ENCODE results near the gene CACYBP.
A peak's percentile ranks its signal among the peaks of the same experiment; 100 is the strongest.

Gene CACYBP

DNA sequence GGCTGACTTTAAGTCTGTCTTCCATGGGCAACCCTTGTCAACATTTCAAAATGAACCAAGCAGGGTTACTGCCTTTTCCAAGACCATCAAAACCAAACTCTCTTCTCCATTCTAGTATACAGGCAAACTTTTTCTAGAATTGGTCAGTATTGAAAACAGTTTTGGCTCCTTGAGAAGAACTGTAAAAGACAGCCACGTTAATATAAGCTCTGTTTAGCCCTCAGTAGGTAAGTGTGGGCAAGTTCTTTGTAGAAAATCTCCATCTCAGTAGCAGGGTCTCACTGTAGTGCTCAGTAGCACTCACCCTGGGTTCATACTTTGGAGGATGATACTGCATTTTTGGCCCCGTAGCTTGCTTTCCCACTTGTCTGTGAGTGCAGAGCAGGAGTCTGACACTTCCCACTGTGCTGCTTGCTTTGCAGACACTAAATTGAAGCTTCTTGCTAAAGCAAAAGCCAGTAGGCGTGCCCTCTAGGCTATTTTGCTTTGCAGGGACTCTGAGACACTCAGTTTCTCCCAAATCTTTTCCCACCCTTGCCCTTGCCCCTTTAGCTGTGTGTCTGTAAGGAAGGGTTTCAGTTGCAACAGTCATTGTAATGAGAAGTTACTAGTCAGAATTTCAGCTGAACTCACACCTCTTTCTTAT lies 34.3 kb upstream of the CACYBP start:
- Histone ChIP-seq H3K36me3 (ENCODE audit: low read length) (peaks cover 8% of the 10 kb centered on the region; the same call in 1 of the 2 replicates), H4K20me1 (ENCODE audit: low read depth, low read length) (no peaks in the 10 kb centered on the region), H3K9ac (ENCODE audit: low read length) (no peak overlapping the region), H3K79me2 (ENCODE audit: insufficient read depth, low read length) (no peaks in the 10 kb centered on the region), H3K9me2 (replicated peaks; ENCODE audit: insufficient read depth, low read length) (no peaks in the 10 kb centered on the region), H3K9me3 (ENCODE audit: insufficient read depth, low read length) (no peaks in the 10 kb centered on the region), H3K4me2 (ENCODE audit: low read depth, low read length, poor library complexity, severe bottlenecking) (peak overlapping the region; percentile 4), H3K27me3 (ENCODE audit: low read length) (no peaks in the 10 kb centered on the region), H3F3A (ENCODE audit: insufficient read depth) (peaks cover 30% of the 10 kb centered on the region), H3K4me3 (ENCODE audit: insufficient read depth, low read length, poor library complexity, severe bottlenecking) (no peak overlapping the region), H3K27ac (ENCODE audit: low read depth, low read length) (peak overlapping the region; percentile 22), H2AFZ (ENCODE audit: low read depth, low read length, severe bottlenecking) (no peak overlapping the region)
- TF ChIP-seq, protein P1, sequence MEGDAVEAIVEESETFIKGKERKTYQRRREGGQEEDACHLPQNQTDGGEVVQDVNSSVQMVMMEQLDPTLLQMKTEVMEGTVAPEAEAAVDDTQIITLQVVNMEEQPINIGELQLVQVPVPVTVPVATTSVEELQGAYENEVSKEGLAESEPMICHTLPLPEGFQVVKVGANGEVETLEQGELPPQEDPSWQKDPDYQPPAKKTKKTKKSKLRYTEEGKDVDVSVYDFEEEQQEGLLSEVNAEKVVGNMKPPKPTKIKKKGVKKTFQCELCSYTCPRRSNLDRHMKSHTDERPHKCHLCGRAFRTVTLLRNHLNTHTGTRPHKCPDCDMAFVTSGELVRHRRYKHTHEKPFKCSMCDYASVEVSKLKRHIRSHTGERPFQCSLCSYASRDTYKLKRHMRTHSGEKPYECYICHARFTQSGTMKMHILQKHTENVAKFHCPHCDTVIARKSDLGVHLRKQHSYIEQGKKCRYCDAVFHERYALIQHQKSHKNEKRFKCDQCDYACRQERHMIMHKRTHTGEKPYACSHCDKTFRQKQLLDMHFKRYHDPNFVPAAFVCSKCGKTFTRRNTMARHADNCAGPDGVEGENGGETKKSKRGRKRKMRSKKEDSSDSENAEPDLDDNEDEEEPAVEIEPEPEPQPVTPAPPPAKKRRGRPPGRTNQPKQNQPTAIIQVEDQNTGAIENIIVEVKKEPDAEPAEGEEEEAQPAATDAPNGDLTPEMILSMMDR (IDR thresholded peaks at IDR 0.05; ENCODE audit: insufficient read depth, low read length, poor library complexity, severe bottlenecking): no peak
- no peak for TF ChIP-seq EZH2phosphoT487 (conservative IDR thresholded peaks at IDR 0.05; ENCODE audit: low read length)

DNA sequence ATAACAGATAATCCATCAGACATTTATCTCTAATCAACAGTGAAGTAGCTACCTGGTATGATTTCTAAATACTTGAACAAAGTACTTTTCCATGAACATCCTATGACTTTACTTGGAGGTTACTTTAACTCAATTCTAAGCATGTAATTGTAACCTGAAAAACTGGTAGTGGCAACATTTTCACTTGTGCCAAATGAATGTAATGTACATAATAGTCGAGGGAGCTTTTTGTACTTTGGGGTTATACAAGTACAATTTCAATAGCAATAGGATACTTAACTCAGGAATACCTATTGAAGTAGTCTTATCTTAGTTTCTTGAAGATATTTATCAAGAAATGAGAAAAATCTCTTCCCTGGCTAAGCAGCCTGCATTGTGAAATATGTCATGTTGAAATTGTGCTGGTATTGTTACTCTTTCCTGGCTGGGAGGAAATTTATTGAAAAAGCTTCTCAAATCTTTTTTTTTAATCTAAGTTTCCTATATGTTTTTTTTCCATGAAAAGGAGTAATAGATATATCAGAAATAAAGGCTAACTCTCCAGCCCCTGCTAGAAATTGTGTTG lies 33.7 kb upstream of the CACYBP start:
- H3K79me2 ChIP-seq (ENCODE audit: insufficient read depth, low read length): no peaks in the 10 kb centered on the region
- H3K27ac ChIP-seq (ENCODE audit: low read depth, low read length): no peak overlapping the region; the same call in 1 of the 2 replicates
- H3K27me3 ChIP-seq (ENCODE audit: low read length): no peaks in the 10 kb centered on the region
- H3K9ac ChIP-seq (ENCODE audit: low read length): no peak overlapping the region
- H3K9me3 ChIP-seq (ENCODE audit: insufficient read depth, low read length): no peaks in the 10 kb centered on the region
- H3F3A ChIP-seq (ENCODE audit: insufficient read depth): peaks cover 30% of the 10 kb centered on the region
- no peaks in the 10 kb centered on the region for H4K20me1 ChIP-seq (ENCODE audit: low read depth, low read length)
- TF ChIP-seq, protein P1 (IDR thresholded peaks at IDR 0.05; ENCODE audit: insufficient read depth, low read length, poor library complexity, severe bottlenecking): no peak
- TF ChIP-seq EZH2phosphoT487 (conservative IDR thresholded peaks at IDR 0.05; ENCODE audit: low read length): no peak
- peaks cover 1% of the 10 kb centered on the region; the same call in 1 of the 2 replicates for H3K36me3 ChIP-seq (ENCODE audit: low read length)
- H2AFZ ChIP-seq (ENCODE audit: low read depth, low read length, severe bottlenecking): no peak overlapping the region
- H3K4me3 ChIP-seq (ENCODE audit: insufficient read depth, low read length, poor library complexity, severe bottlenecking): no peak overlapping the region
- no peaks in the 10 kb centered on the region for H3K9me2 ChIP-seq (replicated peaks; ENCODE audit: insufficient read depth, low read length)
- H3K4me2 ChIP-seq (ENCODE audit: low read depth, low read length, poor library complexity, severe bottlenecking): no peak overlapping the region

DNA sequence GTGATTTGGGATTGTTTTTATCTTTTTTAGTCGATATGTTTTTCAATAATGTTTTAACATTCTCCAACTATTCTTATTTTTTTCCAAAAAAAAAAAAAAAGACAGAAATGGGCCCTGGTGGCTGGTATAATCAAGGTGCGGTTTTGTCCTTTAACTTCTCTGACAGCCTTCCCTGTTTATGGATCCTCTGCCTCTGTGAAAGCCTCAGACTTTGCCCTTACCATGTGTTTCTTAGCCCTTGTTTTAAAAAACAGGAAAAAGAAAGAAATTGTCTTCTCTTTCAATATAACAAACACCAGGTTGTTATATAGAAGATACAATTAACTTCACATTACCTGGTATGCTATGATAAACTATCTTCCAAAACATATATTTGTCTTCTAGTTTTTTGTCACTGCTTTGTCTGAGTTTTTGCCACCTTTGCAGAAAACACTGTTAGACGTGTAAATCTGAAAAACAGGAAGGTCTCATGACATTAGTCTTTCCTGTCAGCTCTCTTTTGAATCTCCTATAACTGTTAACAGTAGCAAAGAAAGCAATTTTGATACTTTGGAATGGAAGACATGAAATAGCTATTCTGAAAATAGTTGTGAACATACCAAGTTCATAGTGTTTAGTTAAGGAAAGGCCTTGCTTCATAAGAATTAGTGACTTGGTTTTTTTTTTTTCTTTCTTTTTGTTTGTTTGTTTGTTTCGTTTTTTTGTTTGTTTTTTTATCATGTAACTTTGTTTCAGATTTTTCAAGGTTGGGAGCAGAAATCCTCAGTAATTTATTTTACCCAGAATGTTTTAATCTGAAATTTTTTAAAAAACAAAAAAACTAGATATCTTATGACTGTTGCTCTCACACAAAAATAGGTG lies 31.7 kb upstream of the CACYBP start:
- H3K9ac ChIP-seq (ENCODE audit: low read length): no peak overlapping the region
- H3F3A ChIP-seq (ENCODE audit: insufficient read depth): peaks cover 28% of the 10 kb centered on the region
- H3K4me3 ChIP-seq (ENCODE audit: insufficient read depth, low read length, poor library complexity, severe bottlenecking): no peak overlapping the region
- H3K79me2 ChIP-seq (ENCODE audit: insufficient read depth, low read length): no peaks in the 10 kb centered on the region
- TF ChIP-seq, protein P1 (IDR thresholded peaks at IDR 0.05; ENCODE audit: insufficient read depth, low read length, poor library complexity, severe bottlenecking): no peak
- TF ChIP-seq EZH2phosphoT487 (conservative IDR thresholded peaks at IDR 0.05; ENCODE audit: low read length): no peak
- no peaks in the 10 kb centered on the region for H3K9me2 ChIP-seq (replicated peaks; ENCODE audit: insufficient read depth, low read length)
- H3K36me3 ChIP-seq (ENCODE audit: low read length): peaks cover 6% of the 10 kb centered on the region; the same call in 1 of the 2 replicates
- no peak overlapping the region for H2AFZ ChIP-seq (ENCODE audit: low read depth, low read length, severe bottlenecking)
- peak overlapping the region; percentile 71 for H3K27ac ChIP-seq (ENCODE audit: low read depth, low read length)
- H3K4me2 ChIP-seq (ENCODE audit: low read depth, low read length, poor library complexity, severe bottlenecking): peak overlapping the region; percentile 51
- H4K20me1 ChIP-seq (ENCODE audit: low read depth, low read length): no peaks in the 10 kb centered on the region
- no peaks in the 10 kb centered on the region for H3K27me3 ChIP-seq (ENCODE audit: low read length)
- no peaks in the 10 kb centered on the region for H3K9me3 ChIP-seq (ENCODE audit: insufficient read depth, low read length)
